GM21786 (cell line): ENCODE results near the gene PPP4C.
"Not testable (repeated sequence)": the region's sequence is repeated elsewhere in the genome, so short reads cannot be mapped to it uniquely, and the experiment has no call there.

Source experiments
- ATAC-seq: cut with Tn5 transposase; IDR thresholded peaks from one replicate; pipeline ENCODE4 v1.9.1; 2021; ENCODE audit not compliant: unreplicated experiment

PPP4C gene

GRCh38 chr16:30095166-30096078 lies 19.6 kb downstream of the PPP4C start:
- ATAC-seq: no peak

GRCh38 chr16:30096105-30096861 lies 20.5 kb downstream of the PPP4C start, which contains the start of gene YPEL3:
Gene YPEL3, minus strand, starts transcription at chr16:30096213. Its CDS starts 731 bp downstream, at chr16:30095482.
- no peak for ATAC-seq

- ATAC-seq: no peak
Measured at GRCh38 chr16:30096862-30097563, 21.2 kb downstream of the PPP4C start.

GRCh38 chr16:30104090-30104489 lies 28.3 kb downstream of the PPP4C start:
- ATAC-seq: no peak

DNA sequence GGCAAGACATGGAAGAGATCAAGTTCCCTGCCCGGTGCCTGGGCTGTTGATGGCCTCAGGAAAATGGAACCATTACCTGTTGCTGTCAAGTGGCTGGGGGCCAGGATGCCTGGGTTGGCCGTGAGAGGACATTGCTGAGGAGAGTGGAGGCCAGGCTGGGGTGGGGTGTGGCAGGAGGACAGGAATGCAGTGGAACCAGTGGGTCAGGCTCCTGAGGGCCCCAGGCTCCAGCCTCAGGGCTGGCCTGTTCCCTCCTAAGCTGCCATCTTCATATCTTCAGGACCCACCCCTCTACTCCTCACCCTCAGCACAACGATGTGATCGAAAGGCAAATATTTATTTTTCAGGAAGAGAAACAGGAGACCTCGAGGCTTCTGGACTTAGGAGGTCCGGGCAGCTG lies 28.7 kb downstream of the PPP4C start:
- no peak for ATAC-seq

DNA sequence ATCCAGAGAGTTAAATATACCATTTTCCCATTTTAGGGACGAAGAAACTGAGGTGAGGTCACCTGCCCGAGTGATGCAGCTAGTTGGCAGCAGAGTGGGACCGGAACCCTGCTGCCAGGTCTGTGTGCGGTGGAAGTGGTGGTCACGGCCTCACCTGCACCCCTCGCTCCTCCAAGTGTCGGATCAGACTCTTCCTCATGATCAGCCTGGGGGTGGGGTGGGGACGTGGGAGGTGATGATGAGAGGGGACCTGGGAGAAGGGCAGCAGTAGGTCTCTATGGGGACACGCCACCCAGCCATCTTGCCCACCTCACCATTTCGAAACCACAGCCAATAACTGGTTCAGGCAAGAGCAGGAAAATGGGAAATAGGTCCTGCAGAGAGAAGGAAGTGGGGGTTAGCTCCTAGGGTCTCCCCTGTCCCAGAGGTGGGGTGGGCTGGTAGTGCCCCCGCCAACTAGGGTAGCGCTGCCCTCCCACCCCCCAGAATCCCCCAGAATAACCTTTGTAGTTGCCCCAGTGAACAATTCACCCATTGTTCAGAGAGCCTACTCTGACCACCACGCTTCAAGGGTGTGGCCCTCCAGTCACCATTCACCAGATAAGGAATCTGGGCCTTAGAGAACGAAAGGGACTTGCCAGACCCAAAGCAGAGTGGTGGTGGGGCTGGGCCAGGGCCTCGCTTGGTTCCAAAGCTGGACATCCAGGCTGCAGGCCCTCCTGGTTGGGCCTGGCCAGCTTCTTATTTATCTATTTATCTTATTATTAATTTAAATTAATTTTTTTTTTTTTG lies 32.5 kb downstream of the PPP4C start:
- ATAC-seq: no peak

DNA sequence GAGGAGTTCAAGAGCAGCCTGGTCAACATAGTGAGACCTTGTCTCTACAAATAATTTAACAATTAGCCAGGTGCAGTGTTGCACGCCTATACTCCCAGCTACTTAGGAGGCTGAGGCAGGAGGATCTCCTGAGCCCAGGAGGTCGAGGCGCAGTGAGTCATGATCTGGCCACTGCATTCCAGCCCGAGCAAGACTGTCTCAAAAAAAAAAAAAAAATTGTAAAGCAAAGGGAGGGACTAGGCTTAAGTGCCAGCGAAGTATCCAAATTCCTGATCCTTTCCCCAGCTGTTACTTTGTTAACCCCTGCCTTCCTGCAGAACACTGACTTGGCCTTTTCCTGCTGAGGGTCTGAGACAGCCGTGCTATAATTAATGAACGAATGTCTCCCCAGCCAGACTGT lies 34.9 kb downstream of the PPP4C start:
- ATAC-seq: no peak

GRCh38 chr16:30112197-30113030 lies 36.6 kb downstream of the PPP4C start:
- no peak for ATAC-seq

GRCh38 chr16:30113031-30113710 lies 37.4 kb downstream of the PPP4C start, which contains the start of gene GDPD3:
Gene GDPD3, minus strand, starts transcription at chr16:30113537. Its CDS starts 59 bp downstream, at chr16:30113478.
- ATAC-seq: no peak

- ATAC-seq: no peak
Measured at GRCh38 chr16:30113711-30114333, 38.0 kb downstream of the PPP4C start.

- ATAC-seq: no peak
Measured at GRCh38 chr16:30114411-30114810, 38.6 kb downstream of the PPP4C start.

- ATAC-seq: not testable (repeated sequence)
Measured at GRCh38 chr16:30114833-30115232, 39.0 kb downstream of the PPP4C start.

GRCh38 chr16:30115238-30115637 lies 39.4 kb downstream of the PPP4C start:
- no peak for ATAC-seq

GRCh38 chr16:30116291-30117207 lies 40.8 kb downstream of the PPP4C start:
- no peak for ATAC-seq

- ATAC-seq: no peak
Measured at GRCh38 chr16:30117768-30118167, 42.0 kb downstream of the PPP4C start.

DNA sequence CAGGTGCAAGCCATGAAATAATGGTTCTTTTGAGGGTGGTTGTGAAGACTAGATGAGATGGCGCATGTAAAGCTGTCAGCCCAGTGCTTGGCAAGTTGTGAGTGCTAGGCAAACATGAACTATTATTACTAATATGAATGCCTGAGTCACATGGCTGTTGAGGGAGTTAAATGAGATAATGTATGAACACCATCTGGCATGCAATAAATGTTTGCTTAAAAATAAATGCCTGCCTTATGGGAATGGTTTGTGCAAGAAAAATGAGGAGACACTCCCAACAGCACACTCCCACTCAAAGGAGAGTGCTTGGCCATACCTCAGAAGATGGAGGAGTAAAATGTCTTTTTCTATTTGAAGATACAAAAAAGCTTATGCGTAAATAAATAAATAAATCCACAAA lies 43.6 kb downstream of the PPP4C start:
- ATAC-seq: no peak

GRCh38 chr16:30120340-30121105 lies 44.7 kb downstream of the PPP4C start:
- ATAC-seq: no peak
